GM19193 (cell line): Measurements from ENCODE around the gene PRM1.
A peak's percentile ranks its signal among the peaks of the same experiment; 100 is the strongest.

ENCODE experiments used
- POLR2A ChIP-seq: IDR thresholded peaks from 4 replicates; pipeline ENCODE4 v1.6.1; 2011; ENCODE audit not compliant: insufficient read depth, insufficient read length; ENCODE audit errors: extremely low read depth

The PRM1 gene, protein sequence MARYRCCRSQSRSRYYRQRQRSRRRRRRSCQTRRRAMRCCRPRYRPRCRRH

DNA sequence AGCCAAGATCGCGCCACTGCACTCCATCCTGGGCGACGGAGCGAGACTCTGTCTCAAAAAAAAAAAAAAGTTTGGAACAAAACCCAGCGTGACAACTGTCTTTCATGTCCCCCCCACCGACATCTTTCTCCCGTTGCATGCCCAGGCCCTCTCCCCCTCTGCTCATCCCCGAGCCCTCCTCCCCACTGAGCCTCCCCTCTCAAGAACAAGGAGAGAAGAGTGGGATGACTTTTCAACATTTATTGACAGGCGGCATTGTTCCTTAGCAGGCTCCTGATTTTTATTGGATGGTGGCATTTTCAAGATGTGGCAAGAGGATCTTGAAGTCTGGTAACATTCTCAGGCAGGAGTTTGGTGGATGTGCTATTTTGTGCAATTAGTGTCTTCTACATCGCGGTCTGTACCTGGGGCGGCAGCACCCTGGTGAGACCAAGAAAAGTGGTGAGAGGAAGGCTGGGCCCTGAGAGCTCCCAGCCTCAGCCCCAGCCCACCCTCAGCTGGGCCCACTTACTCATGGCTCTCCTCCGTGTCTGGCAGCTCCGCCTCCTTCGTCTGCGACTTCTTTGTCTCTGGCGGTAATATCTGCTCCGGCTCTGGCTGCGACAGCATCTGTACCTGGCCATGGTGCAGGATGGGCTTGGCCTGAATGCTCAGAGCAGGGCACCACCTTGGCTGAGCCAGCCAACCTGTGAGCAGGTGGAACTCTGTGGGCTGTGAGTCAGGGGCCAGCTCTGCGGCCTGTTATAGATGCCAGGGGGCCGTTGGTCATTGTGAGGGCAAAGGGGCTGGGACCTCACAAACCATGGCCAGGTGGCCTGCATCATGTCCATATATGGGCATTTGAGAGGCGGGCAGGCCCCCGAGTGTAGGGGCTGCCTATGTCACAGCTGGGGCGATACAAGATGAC, at the start of gene PRM1:
TSS of gene PRM1 (minus strand) at position 715 of the 907 bp plus-strand sequence. CDS start at position 623, 92 bp downstream.
- no peak for TF ChIP-seq POLR2A

DNA sequence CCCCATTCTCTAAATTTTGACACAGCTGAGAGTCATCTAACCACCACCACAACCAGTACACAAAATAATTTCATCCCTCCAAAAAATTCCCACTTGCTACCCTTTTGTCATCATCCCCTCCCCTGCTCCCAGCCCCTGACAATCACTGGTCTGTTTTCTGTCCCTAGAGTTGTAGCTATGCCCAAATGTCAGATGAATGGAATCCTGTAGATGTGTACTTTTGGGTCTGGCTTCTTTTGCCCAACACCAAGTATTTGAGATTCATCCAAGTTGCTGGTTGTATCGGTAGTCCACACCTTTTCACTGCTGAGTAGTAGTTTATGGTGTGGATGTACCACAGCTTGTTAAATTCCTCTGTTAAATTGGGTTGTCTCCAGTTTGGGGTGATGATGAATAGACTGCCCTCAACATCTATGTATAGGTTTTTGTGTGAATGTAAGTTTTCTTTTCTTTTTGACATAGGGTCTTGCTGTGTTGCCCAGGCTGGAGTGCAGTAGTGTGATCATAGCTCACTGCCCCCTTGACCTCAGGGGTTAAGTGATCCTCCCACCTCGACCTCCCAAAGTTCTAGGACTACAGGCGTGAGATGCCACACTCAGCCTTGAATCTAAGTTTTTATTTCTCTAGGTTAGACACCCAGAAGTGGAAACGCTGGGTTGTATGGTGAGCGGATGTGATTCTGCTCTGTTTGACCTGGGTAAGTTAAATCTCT, 49.6 kb upstream of the PRM1 start:
- no peak for TF ChIP-seq POLR2A

DNA sequence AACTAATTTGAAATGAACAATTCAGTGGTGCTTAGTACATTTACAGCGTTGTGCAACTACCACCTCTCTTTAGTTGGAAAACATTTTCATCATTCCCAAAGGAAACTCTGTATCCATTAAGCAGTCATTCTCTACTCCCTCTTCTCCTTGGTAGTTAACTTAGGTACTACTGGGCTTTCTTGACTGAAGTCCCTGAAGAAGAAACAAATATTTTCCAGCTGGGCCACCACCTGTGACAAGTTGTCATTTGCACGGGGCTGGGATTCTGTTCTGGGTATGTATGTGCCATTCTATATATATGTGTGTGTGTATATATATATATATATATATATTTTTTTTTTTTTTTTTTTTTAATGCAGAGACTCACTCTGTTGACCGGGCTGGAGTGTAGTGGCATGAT, 48.8 kb upstream of the PRM1 start:
- TF ChIP-seq POLR2A = no peak

DNA sequence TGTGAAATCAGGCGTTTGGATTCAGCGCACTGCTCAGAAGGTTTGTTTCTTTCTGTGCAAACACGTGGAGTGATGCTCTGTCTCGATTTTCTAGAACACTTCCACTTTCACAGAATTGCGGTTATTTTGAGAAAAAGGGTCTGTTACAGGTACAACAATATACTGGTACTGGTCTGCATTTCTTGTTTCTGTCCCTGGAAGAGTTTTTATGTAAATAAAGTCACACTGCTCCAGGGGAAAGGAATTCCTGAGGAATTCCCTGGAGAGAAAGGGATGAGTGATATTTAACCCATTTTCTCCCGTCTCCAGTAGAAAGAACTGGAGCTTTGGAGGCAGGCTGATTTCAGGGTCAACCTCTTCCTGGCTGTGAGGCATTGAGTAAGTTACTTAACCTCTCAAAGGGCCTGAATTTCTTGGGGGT, 48.0 kb upstream of the PRM1 start:
- TF ChIP-seq POLR2A = no peak

DNA sequence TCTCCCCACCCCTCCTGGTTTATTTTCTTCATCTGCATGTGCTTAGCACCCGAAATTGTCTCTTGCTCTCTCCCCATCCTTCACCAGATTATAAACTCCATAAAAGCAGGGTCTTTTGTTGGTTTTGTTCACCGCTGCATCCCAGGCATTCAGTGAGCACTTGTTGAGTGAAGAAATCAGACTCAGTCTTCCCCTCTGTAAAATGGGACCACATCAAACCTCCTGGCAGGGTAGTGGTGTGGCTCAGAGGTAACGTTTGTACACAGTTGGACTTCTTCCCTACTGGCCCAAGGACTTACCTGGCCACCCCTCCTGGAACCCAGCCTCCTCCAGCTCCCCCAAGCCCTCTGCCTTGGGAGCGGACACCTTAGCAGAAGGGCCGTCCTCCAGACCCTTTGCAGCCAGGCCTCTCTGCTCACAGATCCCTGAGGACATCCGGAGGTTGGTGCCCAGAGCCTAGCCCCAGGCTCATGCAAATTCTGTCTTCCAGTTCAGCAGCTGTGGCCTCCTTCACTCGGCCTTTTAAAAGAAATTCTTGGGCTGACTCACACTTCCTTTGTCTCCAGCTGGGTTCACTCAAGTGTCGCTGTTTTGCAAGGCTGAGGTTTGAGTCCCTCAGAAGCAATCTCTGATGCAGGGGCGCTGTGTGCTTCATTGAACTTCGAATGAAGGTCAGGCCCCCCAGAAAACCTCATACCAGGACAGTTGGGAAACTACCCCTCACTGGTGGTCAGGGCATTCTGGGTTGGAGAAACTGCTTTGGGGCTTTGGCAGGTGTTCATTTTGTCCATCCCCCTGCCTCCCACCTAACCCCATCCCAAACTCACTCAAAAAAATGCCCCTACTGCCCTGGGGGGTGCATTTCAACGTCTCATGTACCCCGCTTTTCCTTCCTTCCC, 47.3 kb upstream of the PRM1 start:
- peak; percentile 69 for TF ChIP-seq POLR2A

DNA sequence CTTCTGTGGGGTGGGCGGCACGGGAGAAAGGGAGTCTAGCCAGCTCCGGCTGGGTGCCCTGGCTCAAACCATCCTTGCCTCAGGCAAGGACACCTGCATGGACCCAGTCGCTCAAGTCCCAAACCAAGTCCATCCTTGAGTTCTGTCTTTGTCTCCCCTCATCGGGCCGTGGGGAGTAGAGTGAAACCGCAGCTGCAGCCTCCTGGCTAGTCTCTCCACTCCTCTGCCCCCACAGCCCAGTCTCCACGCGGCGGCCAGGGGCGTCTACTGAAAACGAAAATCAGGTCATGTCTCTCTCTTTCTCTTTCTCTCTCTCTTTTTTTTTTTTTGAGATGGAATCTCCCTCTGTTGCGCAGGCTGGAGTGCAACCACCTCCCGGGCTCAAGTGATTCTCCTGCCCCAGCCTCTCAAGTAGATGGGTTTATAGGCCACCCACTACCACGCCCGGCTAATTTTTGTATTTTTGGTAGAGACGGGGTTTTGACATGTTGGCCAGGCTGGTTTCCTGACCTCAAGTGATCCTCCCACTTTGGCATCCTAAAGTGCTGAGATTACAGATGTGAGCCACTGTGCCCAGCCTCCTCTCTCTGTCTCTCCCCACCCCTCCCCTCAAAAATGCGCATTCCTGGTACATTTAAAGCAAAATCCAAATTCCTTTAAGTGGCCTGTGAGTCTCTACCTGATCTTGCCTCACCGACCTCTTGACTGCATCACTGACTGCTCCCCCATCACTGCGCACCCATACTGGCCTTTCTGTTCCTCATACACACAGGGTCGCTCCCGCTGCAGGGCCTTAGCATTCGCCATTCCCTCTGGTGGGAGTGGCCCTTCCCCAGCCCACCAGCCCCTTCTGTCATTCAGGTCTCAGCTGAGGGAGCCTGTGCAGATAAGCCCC, 46.4 kb upstream of the PRM1 start:
- TF ChIP-seq POLR2A = peak; percentile 49

DNA sequence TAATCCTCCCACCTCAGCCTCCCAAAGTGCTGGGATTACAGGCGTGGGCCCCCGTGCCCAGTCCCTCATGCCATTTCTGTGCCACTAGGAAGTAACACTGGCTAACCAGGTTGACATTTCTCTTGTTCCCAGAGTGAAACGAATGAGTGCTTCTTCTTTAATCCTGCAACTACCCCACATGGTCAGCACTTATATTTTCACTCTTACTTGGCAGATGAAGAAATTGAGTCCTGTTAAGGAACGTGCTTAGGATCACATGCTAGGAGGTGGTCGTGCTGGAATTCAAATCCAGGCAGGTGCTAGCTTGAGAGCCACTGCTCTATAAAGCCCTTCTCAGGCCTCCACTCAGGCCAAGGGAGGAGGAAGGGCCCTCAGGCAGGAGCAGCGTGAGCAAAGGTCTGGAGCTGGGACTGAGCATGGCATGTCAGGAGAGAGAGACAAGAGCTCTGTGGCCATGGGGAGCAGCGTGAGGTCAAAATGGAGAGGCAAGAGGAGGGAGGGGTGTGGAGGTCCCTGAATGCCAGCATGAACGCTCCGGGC, 45.7 kb upstream of the PRM1 start:
- no peak for TF ChIP-seq POLR2A

DNA sequence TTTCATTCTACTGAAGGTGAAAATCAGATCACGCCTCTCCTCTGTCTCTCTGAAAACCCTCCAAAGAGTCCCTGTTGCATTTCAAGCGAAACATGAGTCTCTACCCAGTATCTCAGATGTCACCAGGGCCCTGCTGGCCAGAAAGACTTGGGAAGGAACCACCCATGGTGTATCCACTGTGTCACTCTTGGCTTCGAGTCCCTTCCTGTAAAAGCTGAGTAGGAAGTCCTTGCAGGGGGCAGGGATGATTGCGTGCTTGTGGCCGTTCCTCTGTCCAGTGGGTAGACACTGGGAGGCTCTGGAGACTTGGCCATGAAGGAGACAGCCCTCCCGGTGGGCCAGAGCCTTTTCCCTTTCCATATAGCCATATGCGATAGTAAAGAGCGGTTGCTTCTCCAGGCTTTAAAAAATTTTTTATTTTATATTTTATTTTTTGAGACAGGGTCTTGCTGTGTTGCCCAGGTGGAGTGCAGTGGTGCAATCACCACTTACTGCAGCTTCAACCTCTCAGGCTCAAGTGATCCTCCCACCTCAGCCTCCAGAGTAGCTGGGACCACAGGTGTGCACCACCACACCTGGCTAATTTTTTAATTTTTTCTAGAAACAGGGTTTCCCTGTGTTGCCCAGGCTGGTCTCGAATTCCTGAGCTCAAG, 45.1 kb upstream of the PRM1 start:
- TF ChIP-seq POLR2A = no peak

DNA sequence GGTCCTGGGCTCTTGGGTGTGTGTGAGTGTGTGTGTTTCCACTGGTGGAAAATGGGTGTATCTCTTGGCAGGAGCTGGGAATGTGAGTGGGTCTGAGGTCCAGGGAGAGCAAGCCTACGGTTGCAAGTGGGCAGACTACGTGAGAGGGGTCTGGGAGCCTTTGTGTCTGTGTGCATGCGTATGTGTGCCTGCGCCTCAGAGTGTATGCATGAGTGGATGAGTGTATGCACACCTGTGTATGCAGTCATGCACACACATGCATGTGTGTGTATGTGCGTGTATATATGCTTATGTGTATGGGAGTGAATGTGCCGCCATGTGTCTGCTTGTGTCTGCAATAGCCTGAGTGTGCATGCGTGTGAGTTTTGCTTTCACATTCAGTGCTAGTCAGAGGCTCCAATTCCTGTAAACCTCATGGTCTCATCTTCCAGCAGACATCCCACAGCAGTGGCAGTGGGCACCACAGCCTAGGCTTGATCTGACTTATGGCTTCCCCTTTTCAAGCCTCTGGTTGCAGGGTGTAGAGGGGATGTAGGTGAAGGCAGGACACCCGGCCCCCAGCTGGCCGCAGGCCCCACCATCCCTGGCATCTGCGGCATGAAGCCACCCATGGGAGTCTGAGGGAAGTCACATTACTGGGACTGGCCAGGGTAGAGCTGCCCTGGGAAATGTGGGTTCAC, 44.4 kb upstream of the PRM1 start:
- no peak for TF ChIP-seq POLR2A

DNA sequence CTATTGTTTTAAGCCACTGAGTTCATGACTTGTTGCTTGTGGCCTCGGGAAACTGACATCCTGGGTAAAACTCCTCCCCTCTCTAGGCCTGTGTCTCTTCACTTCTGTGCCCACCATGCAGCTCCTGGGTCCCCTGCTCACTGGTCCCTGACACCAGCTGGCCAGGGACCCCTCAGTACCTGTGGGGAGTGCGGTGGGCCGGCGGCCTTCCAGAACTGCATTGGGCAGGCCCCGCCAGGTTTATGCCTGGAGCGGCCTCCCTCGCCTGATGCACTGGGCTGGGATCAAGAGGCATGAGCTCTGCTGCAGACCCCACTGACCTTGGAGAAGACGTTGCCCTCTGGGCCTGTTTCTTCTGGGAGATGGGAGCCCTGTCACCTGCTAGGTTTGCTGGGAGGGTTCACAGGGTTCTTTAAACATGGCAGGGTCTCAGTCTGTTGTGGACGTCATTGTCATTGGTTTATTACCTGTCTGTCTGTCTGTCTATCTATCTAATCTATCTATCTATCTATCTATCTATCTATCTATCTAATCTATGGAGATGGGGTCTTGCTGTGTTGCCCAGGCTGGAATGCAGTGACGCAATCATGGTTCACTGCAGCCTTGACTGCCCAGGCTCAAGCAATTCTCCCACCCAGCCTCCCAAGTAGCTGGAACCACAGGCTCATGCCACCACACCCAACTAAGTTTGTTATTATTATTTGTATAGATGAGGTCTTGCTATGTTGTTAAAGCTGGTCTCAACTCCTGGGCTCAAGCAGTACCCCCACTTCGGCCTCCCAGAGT, 42.6 kb upstream of the PRM1 start:
- TF ChIP-seq POLR2A = no peak

DNA sequence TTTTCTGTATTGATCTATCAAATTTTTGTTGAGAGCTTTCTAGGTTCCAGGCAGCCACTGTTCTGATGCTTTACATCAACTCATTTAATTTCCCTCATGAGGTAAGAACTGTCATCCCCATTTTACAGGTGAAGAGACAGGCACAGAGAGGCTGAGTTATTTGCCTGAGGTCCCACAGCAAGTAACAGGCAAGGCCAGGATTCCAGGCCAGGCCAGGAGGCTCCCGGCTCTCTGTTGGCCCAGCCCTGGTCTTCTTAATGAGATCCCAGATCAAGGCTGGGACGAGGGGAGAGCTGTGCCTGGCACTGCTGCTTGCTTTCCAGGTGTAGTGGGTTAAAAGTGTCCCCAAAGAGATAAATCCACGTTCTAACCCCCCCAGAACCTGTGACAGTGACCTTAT, 41.7 kb upstream of the PRM1 start:
- no peak for TF ChIP-seq POLR2A

DNA sequence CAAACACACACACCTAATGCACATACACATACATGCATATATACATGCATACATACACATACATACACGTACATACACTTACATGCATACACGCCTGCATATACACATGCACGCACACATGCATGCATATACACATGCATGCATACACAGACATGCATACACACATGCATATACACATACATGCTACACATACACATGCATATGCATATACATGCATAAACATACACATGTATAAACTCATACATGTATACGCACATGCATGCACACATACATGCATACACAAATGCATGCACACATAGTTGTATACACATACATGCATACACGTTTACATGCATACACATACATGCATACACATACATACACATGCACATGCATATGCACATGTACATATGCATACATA, 40.5 kb upstream of the PRM1 start:
- TF ChIP-seq POLR2A = no peak
